HG03575 (cell line): ENCODE results near the gene ADARB2.

Experiments used
- ATAC-seq: cut with Tn5 transposase; IDR thresholded peaks from one replicate; pipeline ENCODE4 v1.9.1; 2021; ENCODE audit not compliant: unreplicated experiment, insufficient number of reproducible peaks, low FRiP score; ENCODE audit errors: extremely low read depth

The ADARB2 gene

DNA sequence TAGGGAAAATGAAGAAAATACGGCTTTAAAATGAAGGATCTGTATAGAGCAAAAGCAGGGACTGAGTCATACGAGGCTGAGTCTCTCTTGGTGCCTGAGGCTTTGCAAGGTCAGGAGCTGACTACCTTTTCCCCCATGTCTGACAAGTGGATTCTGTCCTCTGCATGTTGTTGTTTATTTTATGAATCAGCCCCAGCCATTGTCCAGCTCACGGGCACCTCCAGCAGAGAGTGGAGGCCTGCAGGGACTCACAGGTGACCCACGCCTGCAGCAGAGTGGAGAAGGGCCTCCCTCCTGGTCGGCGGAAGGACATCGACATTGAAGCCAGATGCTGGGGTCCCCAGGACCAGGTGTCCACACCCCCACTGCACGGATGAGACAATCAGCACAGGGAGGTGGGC, 447.3 kb downstream of the ADARB2 start:
- no peak for ATAC-seq

DNA sequence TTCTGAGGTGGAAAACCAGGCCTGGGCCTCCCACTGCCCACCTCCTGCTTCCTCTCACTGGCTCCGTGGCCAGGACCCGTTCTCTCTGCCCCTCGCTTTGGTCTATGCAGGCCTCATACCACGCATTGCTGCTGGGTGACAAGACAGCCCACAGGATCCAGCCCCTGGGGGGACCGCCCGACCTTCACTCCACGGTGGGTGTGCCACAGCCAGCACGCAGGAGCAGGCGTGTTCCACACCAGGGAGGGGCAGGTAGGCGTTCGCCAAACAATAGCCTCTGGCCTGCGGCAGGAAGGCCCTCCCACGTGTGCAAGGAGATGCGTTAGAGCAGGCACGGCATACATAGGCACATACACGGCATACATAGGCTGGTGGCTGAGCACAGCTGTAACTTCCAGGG, 447.7 kb downstream of the ADARB2 start:
- ATAC-seq = no peak

DNA sequence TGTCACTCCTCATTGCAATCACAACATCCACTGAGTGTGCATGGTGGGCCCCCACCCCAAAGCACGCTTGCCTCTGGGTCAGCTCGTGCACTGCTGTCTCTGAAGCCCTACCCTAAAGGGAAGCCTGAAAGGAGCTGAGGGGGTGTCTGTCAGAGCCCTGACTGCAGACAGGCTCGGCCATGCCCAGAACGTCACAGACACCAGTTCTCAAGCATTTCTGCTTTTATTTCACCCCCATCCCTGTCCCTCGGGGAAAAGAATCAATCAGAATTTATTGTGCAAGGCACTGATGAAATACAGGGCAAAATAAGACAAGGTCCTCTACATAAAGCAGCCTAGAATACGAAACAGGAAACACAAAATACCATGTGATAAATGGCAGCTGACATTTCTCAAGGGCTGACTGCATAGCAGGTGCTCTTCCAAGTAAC, 449.3 kb downstream of the ADARB2 start:
- ATAC-seq = no peak

- no peak for ATAC-seq
Measured at GRCh38 chr10:1287487-1287886, 449.8 kb downstream of the ADARB2 start.

DNA sequence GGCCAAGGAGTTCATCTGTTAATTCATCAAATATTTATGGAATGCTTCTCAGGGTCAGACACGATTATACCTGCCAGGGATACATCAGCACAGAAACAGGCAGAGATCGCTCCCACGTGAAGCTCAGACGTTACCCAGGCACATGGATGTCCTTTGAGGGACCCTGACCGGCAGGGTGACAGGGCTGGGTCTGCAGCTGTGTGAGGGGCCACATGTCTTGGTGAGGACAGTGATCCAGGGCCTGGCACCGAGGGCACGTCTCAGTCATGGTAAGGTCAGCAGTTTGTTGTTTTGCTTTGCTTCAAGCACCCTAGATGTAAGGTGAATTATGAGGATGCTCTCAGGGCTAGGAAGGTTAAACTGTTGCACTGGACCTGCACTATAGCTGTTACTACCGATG, 453.2 kb downstream of the ADARB2 start:
- ATAC-seq = no peak

- no peak for ATAC-seq
Measured at GRCh38 chr10:1281405-1281782, 455.9 kb downstream of the ADARB2 start.

- no peak for ATAC-seq
Measured at GRCh38 chr10:1280466-1281404, 456.6 kb downstream of the ADARB2 start.

GRCh38 chr10:1278306-1278705, 459.0 kb downstream of the ADARB2 start:
- no peak for ATAC-seq

GRCh38 chr10:1274701-1275544, 462.4 kb downstream of the ADARB2 start:
- ATAC-seq = no peak

- no peak for ATAC-seq
Measured at GRCh38 chr10:1274111-1274661, 463.1 kb downstream of the ADARB2 start.

GRCh38 chr10:1273372-1274105, 463.8 kb downstream of the ADARB2 start:
- no peak for ATAC-seq

DNA sequence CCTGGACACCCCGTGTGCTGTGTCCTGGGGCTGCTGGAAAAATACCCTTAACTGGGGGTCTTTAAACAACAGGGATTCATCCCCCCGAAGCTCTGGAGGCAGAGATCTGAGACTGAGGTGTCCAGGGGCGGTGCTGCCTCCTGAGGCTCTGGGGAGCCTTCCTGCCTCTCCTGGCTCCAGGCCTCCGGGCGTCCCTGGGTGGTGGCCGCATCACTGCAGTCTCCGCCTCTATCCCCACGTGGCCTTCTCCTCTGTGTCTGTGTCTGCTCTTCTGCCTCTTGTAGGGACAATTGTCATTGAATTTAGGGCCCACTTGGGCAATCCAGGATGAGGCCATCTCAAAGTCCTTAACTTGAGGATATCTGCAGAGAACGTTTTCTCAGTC, 464.6 kb downstream of the ADARB2 start:
- no peak for ATAC-seq

GRCh38 chr10:1272079-1272776, 465.1 kb downstream of the ADARB2 start:
- ATAC-seq = no peak

DNA sequence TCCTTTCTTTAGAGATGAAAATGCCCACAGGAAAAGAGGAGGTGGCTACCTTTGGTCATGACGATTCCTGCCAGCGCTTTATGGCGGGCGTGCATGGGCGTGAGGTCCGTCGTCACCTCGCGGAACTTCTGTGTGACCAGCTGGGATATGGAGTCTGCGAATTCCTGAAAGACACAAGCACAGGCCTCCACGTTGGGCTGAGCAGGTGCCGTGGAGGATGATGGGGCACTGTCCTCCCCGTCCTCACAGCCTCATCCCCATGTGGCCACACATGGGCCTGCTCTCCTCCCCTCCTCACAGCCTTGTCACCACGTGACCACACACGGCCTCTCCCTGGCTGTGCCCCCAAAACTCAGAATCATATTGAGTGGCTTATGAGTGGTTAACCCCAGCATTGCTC, 466.4 kb downstream of the ADARB2 start:
- ATAC-seq = no peak

DNA sequence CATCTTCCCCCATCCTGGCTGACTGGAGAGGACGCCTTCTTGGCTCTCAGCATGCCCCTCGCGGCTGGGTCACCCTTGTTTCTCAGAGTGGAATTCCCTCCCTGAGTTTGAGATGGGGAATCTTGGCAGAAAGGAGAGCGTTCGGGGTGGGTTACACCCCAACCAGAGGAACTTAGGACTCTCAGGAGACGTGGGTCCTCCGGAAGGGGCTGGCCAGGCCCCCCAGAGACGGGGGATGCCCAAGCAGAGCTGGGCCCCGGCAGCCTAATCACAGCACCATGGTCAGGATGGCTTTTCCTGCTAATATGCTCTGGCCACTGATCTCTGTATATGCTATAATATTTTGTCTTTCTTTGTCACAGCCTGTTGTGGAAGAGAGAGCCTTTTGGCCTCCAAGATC, 466.8 kb downstream of the ADARB2 start:
- no peak for ATAC-seq

- ATAC-seq = no peak
Measured at GRCh38 chr10:1268831-1269230, 468.5 kb downstream of the ADARB2 start.

DNA sequence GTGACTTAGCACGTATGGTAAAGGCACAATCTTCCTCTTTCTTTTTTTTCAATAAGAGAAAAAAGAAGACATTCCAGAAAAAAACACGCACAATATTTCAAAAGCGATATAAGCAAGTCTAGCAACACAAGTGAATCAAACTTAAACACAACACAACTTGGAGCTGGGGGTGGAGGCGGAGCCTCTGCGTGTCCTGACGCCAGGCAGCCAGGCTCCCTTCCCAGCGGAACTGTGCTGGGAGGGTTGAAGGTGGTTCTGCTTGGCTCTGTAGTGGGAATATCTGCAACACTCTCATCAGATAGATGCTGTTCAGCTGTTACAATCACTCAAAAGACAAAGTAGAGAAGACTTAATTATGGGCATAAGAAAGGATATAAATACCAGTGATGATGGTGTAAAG, 469.8 kb downstream of the ADARB2 start:
- ATAC-seq = no peak

DNA sequence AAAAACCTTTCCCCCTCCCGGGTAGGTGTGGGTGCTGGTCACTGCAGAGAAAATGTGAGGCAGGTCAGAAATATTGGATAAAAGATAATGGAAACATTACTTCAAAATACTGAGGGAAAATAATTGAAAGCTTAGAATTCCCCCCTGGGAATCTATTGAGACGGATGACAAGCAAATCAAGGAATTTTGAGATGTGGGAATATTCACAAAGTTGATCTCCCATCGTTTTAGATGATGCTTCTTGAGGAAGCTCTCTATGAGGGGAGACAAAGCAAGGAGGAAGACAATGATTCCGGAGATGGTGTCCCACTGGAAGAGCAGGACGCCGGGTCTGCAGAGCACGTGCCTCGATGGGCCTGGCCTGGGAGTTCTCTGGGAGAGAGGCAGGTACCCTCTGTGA, 470.2 kb downstream of the ADARB2 start:
- ATAC-seq = no peak
